ACC112 (cell line): Measurements from ENCODE around the gene CAMTA1.
A peak's percentile ranks its signal among the peaks of the same experiment; 100 is the strongest.

ENCODE experiments used
- H2AFZ ChIP-seq: fragments of 200-600 bp; sonication (generic); one replicate; pipeline ENCODE4 v1.6.0; 2017; ENCODE audit warnings: antibody characterized with exemption, low read length; ENCODE audit not compliant: unreplicated experiment
- H3K27ac ChIP-seq: fragments of 200-600 bp; sonication (generic); 2 replicates; pipeline ENCODE4 v1.5.1; 2014; ENCODE audit warnings: low read depth, mild to moderate bottlenecking, antibody characterized with exemption, low read length, moderate library complexity
- H3K27me3 ChIP-seq: fragments of 200-600 bp; sonication (generic); 2 replicates; pipeline ENCODE4 v1.6.1; 2014; ENCODE audit warnings: mild to moderate bottlenecking, antibody characterized with exemption, low read length, moderate library complexity, mixed read lengths; ENCODE audit not compliant: insufficient read depth
- H3K36me3 ChIP-seq: fragments of 200-600 bp; sonication (generic); 2 replicates; pipeline ENCODE4 v1.6.1; 2016; ENCODE audit warnings: mild to moderate bottlenecking, antibody characterized with exemption, low read length, moderate library complexity, mixed read lengths; ENCODE audit not compliant: insufficient read depth
- H3K4me1 ChIP-seq: fragments of 200-600 bp; sonication (generic); one replicate; pipeline ENCODE4 v1.6.1; 2016; ENCODE audit warnings: low read length, mixed read lengths; ENCODE audit not compliant: insufficient read depth, unreplicated experiment, control insufficient read depth
- H3K4me3 ChIP-seq: fragments of 200-600 bp; sonication (generic); 2 replicates; pipeline ENCODE4 v1.5.1; 2014; ENCODE audit warnings: mild to moderate bottlenecking, low read depth, low read length
- H3K79me2 ChIP-seq: fragments of 200-600 bp; sonication (generic); one replicate; pipeline ENCODE4 v1.6.0; 2016; ENCODE audit warnings: low read length; ENCODE audit not compliant: control insufficient read depth, unreplicated experiment, insufficient read depth

CAMTA1 gene

GRCh38 chr1:6924891-6925290 lies 139.6 kb downstream of the CAMTA1 start:
- H3K27ac ChIP-seq, result no peak overlapping the region
- peaks cover 45% of the 10 kb centered on the region for H3K27me3 ChIP-seq

GRCh38 chr1:6927626-6928025 lies 142.4 kb downstream of the CAMTA1 start:
- Histone ChIP-seq H3K36me3 (no peaks in the 10 kb centered on the region), H3K27ac (no peak overlapping the region), H2AFZ (no peak overlapping the region), H3K4me3 (no peak overlapping the region), H3K79me2 (no peaks in the 10 kb centered on the region), H3K4me1 (no peaks in the 10 kb centered on the region), H3K27me3 (peaks cover 62% of the 10 kb centered on the region)

More at GRCh38 chr1:6924891-6925290, 139.6 kb downstream of the CAMTA1 start:
- Histone ChIP-seq H3K36me3 (no peaks in the 10 kb centered on the region), H3K4me3 (no peak overlapping the region), H3K79me2 (no peaks in the 10 kb centered on the region), H3K4me1 (no peaks in the 10 kb centered on the region), H2AFZ (no peak overlapping the region)

GRCh38 chr1:6928106-6928885 lies 143.0 kb downstream of the CAMTA1 start:
- H3K27ac ChIP-seq, result no peak overlapping the region
- peaks cover 60% of the 10 kb centered on the region for H3K27me3 ChIP-seq
- no peaks in the 10 kb centered on the region for H3K79me2 ChIP-seq
- no peaks in the 10 kb centered on the region for H3K36me3 ChIP-seq
- no peaks in the 10 kb centered on the region for H3K4me1 ChIP-seq
- no peak overlapping the region for H2AFZ ChIP-seq
- H3K4me3 ChIP-seq, result no peak overlapping the region

GRCh38 chr1:6930732-6931300 lies 145.6 kb downstream of the CAMTA1 start:
- Histone ChIP-seq H3K79me2 (no peaks in the 10 kb centered on the region), H3K27ac (no peak overlapping the region)

GRCh38 chr1:6935361-6935883 lies 150.2 kb downstream of the CAMTA1 start:
- H3K79me2 ChIP-seq, result no peaks in the 10 kb centered on the region
- H3K4me3 ChIP-seq, result peak overlapping the region; percentile 39; the same call in 1 of the 2 replicates
- H3K36me3 ChIP-seq, result no peaks in the 10 kb centered on the region
- H3K4me1 ChIP-seq, result no peaks in the 10 kb centered on the region
- no peak overlapping the region for H3K27ac ChIP-seq
- peaks cover 58% of the 10 kb centered on the region for H3K27me3 ChIP-seq
- H2AFZ ChIP-seq, result no peak overlapping the region

More at GRCh38 chr1:6930732-6931300, 145.6 kb downstream of the CAMTA1 start:
- H3K4me3 ChIP-seq, result no peak overlapping the region
- H3K36me3 ChIP-seq, result no peaks in the 10 kb centered on the region
- H3K4me1 ChIP-seq, result no peaks in the 10 kb centered on the region
- no peak overlapping the region for H2AFZ ChIP-seq
- peaks cover 67% of the 10 kb centered on the region for H3K27me3 ChIP-seq

- H3K79me2 ChIP-seq, result no peaks in the 10 kb centered on the region
- H3K27me3 ChIP-seq, result peaks cover 52% of the 10 kb centered on the region
- H3K4me1 ChIP-seq, result no peaks in the 10 kb centered on the region
- no peak overlapping the region for H2AFZ ChIP-seq
- H3K36me3 ChIP-seq, result no peaks in the 10 kb centered on the region
- H3K4me3 ChIP-seq, result 0 out of 2 replicates have a peak overlapping the region, but pooled peaks have one; percentile 39
- no peak overlapping the region for H3K27ac ChIP-seq
Observed at GRCh38 chr1:6935911-6936690, 150.8 kb downstream of the CAMTA1 start.

GRCh38 chr1:6937048-6937447 lies 151.8 kb downstream of the CAMTA1 start:
- Histone ChIP-seq H2AFZ (no peak overlapping the region), H3K4me3 (no peak overlapping the region), H3K4me1 (no peaks in the 10 kb centered on the region), H3K27me3 (peaks cover 43% of the 10 kb centered on the region), H3K79me2 (no peaks in the 10 kb centered on the region), H3K27ac (no peak overlapping the region), H3K36me3 (no peaks in the 10 kb centered on the region)

- no peak overlapping the region for H3K4me3 ChIP-seq
- peaks cover 22% of the 10 kb centered on the region for H3K27me3 ChIP-seq
- H3K27ac ChIP-seq, result no peak overlapping the region
- no peaks in the 10 kb centered on the region for H3K36me3 ChIP-seq
- no peaks in the 10 kb centered on the region for H3K4me1 ChIP-seq
- no peaks in the 10 kb centered on the region for H3K79me2 ChIP-seq
- no peak overlapping the region for H2AFZ ChIP-seq
Observed at GRCh38 chr1:6939363-6939762, 154.1 kb downstream of the CAMTA1 start.

- Histone ChIP-seq H3K27me3 (peaks cover 4% of the 10 kb centered on the region; the same call in 1 of the 2 replicates), H3K79me2 (no peaks in the 10 kb centered on the region), H3K36me3 (no peaks in the 10 kb centered on the region), H3K27ac (no peak overlapping the region), H3K4me1 (no peaks in the 10 kb centered on the region), H2AFZ (no peak overlapping the region), H3K4me3 (no peak overlapping the region)
Observed at GRCh38 chr1:6941786-6942185, 156.5 kb downstream of the CAMTA1 start.

GRCh38 chr1:6942990-6943389 lies 157.7 kb downstream of the CAMTA1 start:
- Histone ChIP-seq H3K4me1 (no peaks in the 10 kb centered on the region), H3K79me2 (no peaks in the 10 kb centered on the region), H3K4me3 (no peak overlapping the region), H3K36me3 (no peaks in the 10 kb centered on the region), H3K27me3 (peaks cover 9% of the 10 kb centered on the region; the same call in 1 of the 2 replicates), H2AFZ (no peak overlapping the region), H3K27ac (no peak overlapping the region)
